PC-3 (cell line): ENCODE data around the gene TIAM1.

Experiments used
- CTCF ChIP-seq: fragments of 300-600 bp; sonication (generic); conservative IDR thresholded peaks from 2 replicates; pipeline ENCODE4 v1.5.1; 2017; ENCODE audit warnings: antibody characterized with exemption, low read depth, mild to moderate bottlenecking, low read length
- EZH2 ChIP-seq: fragments of 300-600 bp; sonication (generic); IDR thresholded peaks from one replicate; pipeline ENCODE4 v1.6.1; 2017; ENCODE audit warnings: antibody characterized with exemption, mild to moderate bottlenecking, low read length; ENCODE audit not compliant: unreplicated experiment

- TF ChIP-seq CTCF (no peak), EZH2 (no peak)
Measured at GRCh38 chr21:31072533-31072932, 271.5 kb downstream of the TIAM1 start.
